Left renal cortex interstitium (tissue), 4 donors: Measurements from ENCODE around the gene TESK2. TPM values are rescaled to one million over a fixed set of nuclear protein-coding genes. Genes with fewer than 3 reads are reported as not detected.
"Not testable (repeated sequence)": the region's sequence is repeated elsewhere in the genome, so short reads cannot be mapped to it uniquely, and the experiment has no call there.

Experiments used
- DNase-seq, 4 donors: peaks; one replicate each; pipeline ENCODE4 v3.0.0-alpha.2; 2013; ENCODE audit warnings: low read depth in 4 of 4, low spot score in 2 of 4, missing footprints in 1 of 4
- polyA plus RNA-seq, 4 donors: library from polyadenylated mRNA; unstranded; fragments of 120-200 nt; gene quantifications; one replicate each; pipeline ENCODE4 v1.2.1, GENCODE V29; 2013; ENCODE audit not compliant: insufficient read length in 4 of 4

The TESK2 gene
- polyA plus RNA-seq, 4 donors = 6.6 to 7.7 (median 6.9) TPM

DNA sequence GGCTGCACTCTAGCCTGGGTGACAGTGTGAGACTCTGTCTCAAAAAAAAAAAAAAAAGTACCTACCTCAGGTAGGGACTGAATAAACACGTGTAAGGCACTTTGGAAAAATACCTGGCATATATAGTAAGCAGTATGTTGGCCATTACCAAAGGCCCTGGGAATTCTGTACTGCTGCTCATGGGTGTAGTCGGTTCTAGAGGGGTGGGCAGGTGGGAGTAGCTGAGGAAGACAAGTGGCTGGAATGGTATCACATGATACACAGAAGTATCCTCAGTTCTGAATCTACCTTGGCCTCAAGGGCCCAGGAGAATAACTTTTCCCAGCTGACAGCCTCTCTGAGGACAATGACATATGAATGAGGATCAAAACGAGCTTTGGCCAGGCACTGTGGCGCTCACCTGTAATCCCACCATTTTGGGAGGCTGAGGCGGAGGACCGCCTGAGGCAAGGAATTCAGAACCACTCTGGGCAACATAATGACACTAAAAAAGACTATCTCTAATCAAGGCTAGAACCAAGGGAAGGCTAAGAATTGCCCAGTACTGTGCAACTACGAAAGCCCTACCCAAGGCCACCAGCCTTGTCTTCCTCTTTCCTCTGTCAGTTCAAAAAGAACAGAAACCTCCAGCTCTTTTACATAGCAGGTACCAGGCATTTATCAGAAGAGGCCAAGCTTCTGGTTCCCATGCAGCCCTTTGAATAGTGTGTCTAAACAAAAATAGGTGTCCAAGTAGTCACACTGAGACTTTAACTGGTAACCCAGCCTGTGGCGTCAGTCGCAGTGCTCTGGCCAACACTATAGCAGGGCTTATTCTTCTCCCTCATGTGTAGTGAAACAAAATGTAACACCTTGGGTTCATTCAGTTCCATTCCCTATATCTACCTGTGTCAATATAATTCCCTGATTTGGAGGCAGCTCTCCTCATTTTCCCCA, 19.3 kb upstream of the TESK2 start:
- DNase-seq = no peak

DNA sequence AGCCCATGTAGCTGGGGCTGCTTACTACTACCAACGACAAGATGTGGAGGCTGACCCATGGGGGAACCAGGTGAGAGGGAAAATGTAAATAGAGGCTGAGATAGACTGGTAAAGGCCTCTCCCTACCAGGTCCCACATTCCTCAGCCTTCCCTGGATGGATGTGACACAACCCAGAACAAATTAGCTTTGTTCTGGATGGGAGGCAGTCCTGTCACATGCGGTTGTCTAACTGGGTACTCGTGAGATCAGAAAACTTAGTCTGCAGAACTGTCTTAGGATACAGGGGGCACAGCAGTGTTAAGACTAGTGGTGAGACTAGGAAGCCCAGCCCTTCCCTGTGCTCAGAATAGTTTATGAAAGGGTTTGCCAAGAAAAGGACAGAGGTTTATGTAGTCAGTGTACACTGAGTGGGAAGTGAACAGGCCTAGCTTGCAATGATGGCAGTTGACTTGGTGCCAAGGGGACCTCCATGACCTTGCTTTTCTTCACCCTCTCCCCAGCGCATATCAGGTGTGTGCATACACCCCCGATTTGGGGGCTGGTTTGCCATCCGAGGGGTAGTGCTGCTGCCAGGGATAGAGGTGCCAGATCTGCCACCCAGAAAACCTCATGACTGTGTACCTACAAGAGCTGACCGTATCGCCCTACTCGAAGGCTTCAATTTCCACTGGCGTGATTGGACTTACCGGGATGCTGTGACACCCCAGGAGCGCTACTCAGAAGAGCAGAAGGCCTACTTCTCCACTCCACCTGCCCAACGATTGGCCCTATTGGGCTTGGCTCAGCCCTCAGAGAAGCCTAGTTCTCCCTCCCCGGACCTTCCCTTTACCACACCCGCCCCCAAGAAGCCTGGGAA, 17.6 kb upstream of the TESK2 start:
- DNase-seq = no peak

DNA sequence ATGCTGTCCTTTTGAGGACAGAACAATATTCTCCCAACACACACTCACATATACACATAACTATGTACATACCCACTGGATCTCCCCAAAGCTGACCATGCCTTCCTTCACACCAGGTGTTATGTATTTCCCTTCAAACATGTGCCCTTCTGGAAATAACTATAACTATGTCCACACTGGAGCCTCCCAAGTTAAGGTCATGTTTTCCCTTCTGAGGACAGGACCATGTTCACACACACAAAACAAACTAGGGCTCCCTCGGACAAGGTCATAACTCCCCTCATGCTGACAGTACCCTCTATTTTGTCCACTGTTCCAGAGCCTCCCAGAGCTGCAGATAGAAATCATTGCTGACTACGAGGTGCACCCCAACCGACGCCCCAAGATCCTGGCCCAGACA, 16.9 kb upstream of the TESK2 start:
- DNase-seq = no peak

DNA sequence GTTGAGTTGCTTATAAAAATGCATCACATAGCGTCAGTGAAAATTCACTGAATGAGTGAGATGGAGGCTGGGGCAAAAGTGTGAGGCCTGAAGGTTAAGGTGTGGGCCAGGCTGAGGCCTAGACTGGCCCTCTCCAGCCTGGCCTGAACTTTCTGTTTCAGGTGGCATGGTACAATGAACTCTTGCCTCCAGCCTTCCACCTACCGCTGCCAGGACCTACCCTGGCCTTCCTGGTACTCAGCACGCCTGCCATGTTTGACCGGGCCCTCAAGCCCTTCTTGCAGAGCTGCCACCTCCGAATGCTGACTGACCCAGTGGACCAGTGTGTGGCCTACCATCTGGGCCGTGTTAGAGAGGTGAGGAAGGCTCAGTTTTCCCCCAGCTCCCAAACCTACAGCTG, 16.2 kb upstream of the TESK2 start:
- DNase-seq = no peak

DNA sequence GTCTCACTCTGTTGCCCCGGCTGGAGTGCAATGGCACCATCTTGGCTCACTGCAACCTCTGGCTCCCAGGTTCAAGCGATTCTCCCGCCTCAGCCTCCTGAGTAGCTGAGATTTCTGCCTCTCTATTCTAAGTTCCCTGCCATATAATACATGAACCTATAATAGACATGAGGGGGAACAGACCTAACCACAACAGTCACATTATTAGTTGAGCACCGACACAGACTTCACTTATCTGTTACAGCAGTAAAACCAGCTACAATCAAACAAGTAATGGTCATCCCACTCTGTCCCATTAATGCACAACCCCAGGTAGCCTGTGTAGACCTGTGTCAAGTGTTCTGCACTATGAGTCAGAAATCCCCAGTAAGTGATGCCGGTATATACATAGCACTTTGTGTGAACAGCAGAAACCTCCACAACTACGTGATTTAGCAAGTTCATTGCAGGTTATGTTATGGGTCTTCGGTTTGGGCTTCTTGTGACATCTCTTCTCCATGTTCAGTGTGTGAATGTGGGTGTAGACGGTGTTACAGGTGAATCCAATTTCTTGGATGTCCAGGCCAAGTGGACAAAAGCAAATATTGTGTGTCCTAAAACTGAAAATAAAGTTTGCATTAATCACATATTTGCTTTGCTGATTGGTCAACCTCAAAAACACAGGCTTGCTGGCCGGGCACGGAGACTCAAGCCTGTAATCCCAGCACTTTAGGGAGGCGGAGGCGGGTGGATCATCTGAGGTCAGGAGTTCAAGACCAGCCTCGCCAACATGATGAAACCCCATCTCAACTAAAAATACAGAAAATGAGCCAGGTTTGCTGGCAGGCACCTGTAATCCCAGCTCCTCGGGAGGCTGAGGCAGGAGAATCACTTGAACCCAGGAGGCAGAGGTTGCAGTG, 12.7 kb upstream of the TESK2 start:
- DNase-seq = no peak

DNA sequence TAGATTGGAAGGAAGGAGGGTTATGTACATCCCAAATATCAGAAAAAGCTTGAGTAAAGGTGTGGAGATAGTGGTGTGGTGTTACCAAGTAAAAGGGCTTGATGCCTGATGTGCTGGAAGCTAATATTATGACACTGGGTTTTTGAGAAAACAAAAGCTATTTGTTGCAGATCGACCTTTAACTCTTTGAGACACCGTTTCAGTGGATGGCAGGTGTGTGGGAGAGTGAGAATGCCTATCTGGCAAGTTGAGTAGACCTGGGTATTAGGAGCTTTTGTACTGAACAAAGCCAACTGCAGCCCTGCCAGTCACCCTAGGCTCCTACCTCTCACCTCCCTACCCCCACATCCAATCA, 10.5 kb upstream of the TESK2 start:
- DNase-seq = no peak

DNA sequence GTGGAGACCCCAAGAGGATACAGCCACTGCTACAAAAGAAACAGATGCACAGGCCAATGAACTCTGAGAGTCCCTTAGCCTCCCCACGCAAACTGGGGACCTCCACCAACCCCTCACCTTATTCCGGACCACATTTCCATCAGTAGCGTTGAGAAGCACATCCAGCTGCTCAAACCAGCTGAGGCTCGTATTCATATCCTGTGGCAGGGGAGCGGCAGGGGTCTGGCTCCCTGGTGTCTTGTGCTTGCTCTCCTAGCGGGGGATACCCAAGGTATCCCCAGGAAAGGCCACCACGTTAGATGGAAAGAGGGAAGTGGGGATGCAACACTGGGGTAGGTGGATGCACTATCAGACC, 8.4 kb upstream of the TESK2 start:
- no peak for DNase-seq

DNA sequence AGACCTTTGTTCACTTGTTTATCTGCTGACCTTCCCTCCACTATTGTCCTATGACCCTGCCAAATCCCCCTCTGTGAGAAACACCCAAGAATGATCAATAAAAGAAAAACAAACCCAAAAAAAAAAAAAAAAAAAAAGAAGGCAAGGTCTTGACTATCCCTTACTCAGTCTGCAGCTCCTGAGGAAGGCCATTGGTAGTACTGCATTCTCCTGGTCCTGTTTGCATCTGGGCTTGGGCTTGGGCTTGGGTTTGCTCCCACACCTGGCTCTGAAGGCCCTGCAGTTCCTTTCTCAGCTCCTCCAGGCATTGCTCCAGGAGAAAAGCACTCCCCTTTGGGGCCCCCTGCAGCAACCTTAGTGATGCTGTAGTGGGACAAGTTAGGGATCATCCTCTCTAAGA, 7.3 kb upstream of the TESK2 start:
- no peak for DNase-seq

DNA sequence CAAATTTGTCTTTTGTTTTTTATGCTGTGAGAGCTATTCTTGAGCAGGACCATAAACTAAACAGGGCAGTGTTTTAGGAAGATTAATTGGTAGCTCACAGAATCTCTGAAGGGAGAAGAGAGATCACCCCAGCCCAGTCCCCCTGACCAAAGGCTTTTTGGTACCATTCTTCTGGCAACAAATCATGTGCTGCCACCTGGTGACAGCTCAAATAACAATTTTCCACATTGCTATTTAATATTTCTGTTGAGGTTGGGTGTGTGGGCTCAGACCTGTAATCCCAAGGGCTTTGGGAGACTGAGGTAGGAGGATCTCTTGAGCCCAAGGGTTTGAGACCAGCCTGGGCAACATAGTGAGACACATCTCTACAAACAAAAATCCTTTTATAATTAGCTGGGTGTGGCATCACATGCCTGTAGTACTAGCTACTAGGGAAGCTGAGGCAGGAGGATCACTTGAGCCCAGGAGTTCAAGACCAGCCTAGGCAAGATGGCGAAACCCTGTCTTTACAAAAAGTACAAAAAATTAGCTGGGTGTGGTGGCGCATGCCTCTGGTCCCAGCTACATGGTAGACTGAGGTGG, 2.2 kb upstream of the TESK2 start:
- DNase-seq = peak in 1 of 4 donors; percentile 29

DNA sequence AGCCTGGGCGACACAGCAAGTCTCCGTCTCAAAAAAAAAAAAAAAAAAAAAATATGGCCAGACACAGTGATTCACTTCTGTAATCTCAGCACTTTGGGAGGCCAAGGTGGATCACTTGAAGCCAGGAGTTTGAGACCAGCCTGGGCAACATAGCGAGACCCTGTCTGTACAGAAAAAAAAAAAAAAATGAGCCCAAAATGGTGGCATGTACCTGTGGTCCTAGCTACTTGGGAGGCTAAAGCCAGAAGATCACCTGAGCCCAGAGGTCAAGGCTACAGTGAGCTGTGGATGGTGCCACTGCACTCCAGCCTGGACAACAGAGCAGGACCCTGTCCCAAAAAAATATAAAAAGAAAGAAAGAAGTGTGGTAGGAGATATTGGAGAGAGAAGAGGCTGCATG, 1.7 kb upstream of the TESK2 start:
- no peak for DNase-seq

DNA sequence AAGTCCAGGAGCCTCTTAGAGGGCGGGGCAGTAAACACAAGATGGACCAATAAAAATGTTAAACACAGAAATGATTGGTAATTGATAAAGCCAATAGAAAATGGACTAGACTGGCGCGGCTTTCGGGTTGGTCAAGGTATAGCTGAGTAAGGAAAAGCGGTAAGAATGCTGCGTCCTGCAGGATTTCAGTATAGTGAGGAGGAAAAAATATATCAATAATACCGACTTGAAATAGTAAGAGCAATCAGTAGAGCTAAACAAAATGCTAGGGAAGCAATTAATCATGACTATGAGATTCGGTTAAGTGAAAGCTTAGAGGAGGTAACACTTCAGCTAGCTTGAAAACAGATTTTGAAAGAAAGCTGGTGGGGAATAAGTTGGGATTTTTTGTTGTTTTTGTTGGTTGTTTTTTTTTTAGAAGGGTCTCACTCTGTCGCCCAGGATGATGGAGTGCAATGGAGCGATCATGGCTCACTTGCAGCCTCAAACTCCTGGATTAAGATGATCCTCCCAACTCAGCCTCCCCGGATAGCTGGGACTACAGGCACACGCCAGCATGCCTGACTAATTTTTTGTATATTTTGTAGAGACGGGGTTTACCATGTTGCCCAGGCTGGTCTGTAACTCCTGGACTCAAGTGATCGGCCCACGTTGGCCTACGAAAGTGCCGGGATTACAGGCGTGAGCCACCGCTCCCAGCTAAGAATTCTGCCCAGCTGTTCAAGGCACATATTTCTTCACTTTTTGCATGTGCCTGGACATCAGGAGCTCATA, 711 bp upstream of the TESK2 start:
- DNase-seq = no peak

DNA sequence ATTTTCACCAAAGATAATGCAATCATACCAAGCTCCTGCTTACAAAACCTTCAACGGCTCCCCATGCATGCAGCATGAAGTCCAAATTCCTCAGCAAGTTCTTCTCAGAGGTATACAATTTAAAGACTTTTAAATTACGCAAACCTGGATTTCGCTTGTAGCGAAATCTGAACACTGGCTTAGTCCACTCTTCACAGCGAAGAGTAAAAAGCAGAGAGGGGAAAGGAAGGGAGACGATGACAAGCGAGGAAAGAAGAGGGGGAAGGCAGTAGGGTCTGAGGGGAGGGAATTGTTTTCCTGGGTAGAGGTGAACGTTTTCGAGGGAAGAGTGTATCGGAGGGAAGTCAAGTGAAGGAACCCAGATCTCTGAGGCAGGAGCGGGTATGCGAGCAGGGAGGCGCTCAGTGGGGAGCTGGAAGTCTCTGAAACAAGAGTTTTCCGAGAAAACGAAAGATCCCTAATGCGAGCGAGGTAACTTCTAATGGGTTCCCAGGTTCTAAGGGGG, 790 bp downstream of the TESK2 start:
- peak in 1 of 4 donors; percentile 35 for DNase-seq

DNA sequence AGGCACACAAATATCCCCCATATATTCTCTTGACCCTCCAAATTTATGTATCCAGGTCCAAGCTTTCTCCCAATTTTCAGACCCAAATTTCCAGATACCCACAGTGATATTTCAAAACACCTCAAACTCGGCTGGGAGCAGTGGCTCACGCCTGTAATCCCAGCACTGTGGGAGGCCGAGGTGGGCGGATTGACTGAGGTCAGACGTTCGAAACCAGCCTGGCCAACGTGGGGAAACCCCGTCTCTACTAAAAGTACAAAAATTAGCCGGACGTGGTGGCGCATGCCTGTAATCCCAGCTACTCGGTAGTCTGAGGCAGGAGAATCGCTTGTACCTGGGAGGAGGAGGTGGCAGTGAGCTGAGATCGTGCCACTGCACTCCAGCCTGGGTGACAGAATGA, 1.6 kb downstream of the TESK2 start:
- not testable (repeated sequence) for DNase-seq

DNA sequence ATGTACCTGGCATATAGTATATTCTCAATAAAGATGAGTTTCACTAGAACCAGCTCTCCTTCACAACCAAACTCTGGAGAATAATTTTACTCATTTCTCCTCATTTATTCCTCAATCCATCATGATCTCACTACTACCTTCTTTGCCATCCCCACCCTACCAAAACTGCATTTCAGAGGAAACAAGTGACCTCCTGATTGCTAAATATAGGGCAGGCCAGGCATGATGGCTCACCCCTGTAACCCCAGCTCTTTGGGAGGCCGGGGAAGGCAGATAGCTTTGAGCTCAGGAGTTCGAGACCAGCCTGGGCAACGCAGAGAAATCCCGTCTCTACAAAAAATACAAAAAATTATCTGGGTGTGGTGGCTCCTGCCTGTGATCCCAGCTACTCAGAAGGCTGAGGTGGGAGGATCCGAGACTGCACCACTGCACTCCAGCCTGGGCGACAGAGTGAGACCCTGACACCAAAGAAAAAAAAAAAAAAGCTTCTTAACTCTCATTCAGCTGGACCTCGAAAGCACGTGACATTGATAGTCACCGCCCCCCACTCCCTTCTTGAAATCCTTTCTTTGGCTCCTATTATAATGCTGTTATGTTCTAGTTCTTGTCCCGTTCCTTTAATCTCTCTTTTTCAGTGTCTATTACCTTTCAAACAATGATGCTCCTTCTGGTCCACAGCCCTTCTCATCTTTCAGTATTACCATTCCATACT, 2.1 kb downstream of the TESK2 start:
- no peak for DNase-seq

DNA sequence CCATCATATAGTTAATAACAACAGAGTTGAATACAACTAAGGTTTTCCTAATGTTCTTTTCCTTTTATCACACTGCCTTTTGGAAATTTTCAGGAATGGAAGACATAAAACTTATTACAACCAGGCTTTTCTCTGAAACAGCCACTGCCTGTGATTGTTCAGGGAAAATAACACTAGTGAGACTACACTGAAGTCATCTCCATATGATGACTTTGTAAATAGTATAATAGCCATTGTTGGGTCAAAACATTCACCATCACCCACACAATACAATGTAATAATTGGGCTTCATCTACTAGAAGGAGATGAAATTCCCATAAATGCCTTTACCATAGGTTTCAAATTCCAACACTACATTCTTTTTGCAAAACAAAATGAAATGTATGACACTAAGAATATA, 5.0 kb downstream of the TESK2 start:
- DNase-seq = no peak

DNA sequence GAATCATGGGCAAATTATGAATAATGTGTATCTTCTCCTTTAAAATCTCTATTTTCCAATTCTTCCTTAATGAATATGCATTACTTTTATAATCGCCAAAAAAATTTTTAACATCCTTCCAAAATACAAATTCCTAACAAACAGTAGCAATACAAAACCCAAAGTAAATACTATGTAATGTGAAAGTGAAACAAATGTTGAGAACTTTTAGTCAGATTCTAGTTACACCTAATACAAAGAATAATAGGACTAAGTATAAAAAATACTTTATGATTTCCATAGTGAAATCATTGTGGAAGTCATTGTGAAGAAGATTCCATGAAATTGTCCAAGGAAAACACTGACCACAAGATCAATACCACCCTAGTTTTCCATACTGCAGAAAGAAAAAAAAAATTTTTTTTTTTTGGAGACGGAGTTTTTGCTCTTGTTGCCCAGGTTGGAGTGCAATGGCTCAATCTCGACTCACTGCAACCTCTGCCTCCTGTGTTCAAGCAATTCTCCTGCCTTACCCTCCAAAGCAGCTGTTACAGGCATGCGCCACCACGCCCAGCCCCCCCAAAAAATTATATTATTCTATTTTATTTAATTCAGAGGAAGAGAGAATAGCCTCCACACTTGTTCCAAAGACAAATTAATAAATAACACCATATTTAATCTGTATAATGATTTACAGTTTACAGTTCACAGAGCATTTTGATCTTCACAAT, 11.8 kb downstream of the TESK2 start:
- no peak for DNase-seq

DNA sequence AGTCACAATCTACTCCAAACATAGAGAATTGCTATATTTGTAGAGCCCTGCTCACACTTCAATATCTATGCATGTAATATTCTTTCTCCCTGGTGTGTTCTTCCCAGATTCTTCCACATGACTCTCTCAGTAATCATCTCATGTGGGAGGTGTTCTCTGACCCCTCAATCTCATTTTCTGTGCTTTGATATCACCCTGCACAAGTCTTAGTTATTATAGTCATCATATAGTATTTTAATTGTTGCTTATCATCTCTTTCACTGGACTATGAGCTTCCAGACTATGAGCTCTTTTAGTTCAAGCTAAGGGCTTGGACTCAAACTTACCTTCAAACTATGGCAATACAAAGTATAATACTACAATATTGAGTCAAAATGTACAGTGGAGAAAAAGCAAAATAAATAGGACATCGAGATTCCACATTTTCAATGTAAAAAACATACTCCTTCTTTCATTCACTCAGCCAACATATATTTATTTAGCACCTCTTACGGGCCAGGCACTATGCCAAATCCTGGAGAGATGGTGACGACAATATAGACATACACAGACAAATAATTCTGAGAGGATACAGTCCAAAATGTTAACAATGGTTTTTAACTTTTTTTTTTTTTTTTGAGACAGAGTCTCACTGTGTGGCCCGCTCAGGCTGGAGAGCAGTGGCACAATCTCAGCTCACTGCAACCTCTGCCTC, 12.7 kb downstream of the TESK2 start:
- DNase-seq = no peak

DNA sequence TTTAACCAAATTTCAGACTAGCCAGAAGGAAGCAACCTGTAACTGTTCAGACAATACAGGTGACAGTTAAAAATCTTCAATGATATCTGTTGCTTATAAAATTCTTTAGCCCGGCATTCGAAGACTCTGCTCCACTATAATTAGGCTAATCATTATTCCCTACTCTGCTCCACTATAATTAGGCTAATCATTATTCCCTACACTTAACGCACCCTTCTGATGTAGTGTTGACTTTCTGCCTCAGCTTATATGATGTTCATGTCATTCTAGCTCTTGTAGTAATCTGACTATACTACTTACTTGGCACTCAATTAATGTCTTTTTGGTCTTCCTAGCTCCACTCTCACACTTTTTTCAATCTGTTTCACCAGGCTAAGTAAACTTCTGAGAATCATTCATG, 13.3 kb downstream of the TESK2 start:
- no peak for DNase-seq
